GM23338 (cell line): ENCODE results near the gene RPL3. TPM values are rescaled to one million over a fixed set of nuclear protein-coding genes. Genes with fewer than 3 reads are reported as not detected.

Source experiments
- ATAC-seq: fragments of 200-7000 bp; cut with Tn5 transposase; 3 replicates; pipeline ENCODE4 v1.9.1; 2020
- DNase-seq: peaks from one replicate; pipeline ENCODE4 v3.0.0-alpha.2; 2015; ENCODE audit warnings: low spot score
- H2AFZ ChIP-seq: fragments of 200-600 bp; sonication (generic); 2 replicates; pipeline ENCODE4 v1.8.0; 2016; ENCODE audit warnings: antibody characterized with exemption, mild to moderate bottlenecking, moderate library complexity
- H3F3A ChIP-seq: fragments of 200-600 bp; sonication (generic); replicated peaks from 2 replicates; pipeline ENCODE4 v1.8.0; 2017; ENCODE audit warnings: antibody characterized with exemption, mixed run types, low read depth
- H3K27ac ChIP-seq: fragments of 200-600 bp; sonication (generic); 2 replicates; pipeline ENCODE4 v1.6.1; 2016; ENCODE audit warnings: low read depth
- H3K27me3 ChIP-seq: fragments of 200-600 bp; sonication (generic); 2 replicates; pipeline ENCODE4 v1.8.0; 2016; ENCODE audit warnings: mild to moderate bottlenecking, mixed run types, moderate library complexity; ENCODE audit not compliant: insufficient read depth
- H3K36me3 ChIP-seq: fragments of 200-600 bp; sonication (generic); 2 replicates; pipeline ENCODE4 v1.8.0; 2016; ENCODE audit warnings: mild to moderate bottlenecking; ENCODE audit not compliant: insufficient read depth
- H3K4me1 ChIP-seq: fragments of 200-600 bp; sonication (generic); 2 replicates; pipeline ENCODE4 v1.8.0; 2016; ENCODE audit warnings: mild to moderate bottlenecking, moderate library complexity; ENCODE audit not compliant: insufficient read depth
- H3K4me2 ChIP-seq: fragments of 200-600 bp; sonication (generic); 2 replicates; pipeline ENCODE4 v1.7.1; 2017; ENCODE audit warnings: mixed run types
- H3K4me3 ChIP-seq: fragments of 200-600 bp; sonication (generic); 2 replicates; pipeline ENCODE4 v1.6.1; 2016; ENCODE audit warnings: mixed run types
- H3K79me2 ChIP-seq: fragments of 200-600 bp; sonication (generic); replicated peaks from 2 replicates; pipeline ENCODE4 v1.8.0; 2017; ENCODE audit warnings: mild to moderate bottlenecking; ENCODE audit not compliant: insufficient read depth
- H3K9me2 ChIP-seq: fragments of 200-600 bp; sonication (generic); 2 replicates; pipeline ENCODE4 v1.8.0; 2017; ENCODE audit not compliant: insufficient read depth
- H4K20me1 ChIP-seq: fragments of 200-600 bp; sonication (generic); replicated peaks from 2 replicates; pipeline ENCODE4 v1.8.0; 2017; ENCODE audit warnings: mild to moderate bottlenecking; ENCODE audit not compliant: insufficient read depth
- H3K27ac Mint-ChIP-seq: 2 replicates; pipeline ENCODE4 v1.8.0; 2020; ENCODE audit warnings: inconsistent platforms, mild to moderate bottlenecking, moderate library complexity, mixed read lengths
- H3K27me3 Mint-ChIP-seq: 3 replicates; pipeline ENCODE4 v1.8.0; 2022; ENCODE audit warnings: low read depth, mild to moderate bottlenecking, moderate library complexity, mixed read lengths, inconsistent platforms; ENCODE audit not compliant: insufficient read depth, poor library complexity
- H3K36me3 Mint-ChIP-seq: 3 replicates; pipeline ENCODE4 v1.8.0; 2021; ENCODE audit warnings: low read depth, mild to moderate bottlenecking, inconsistent platforms, moderate library complexity, mixed read lengths
- H3K4me1 Mint-ChIP-seq: 3 replicates; pipeline ENCODE4 v1.8.0; 2020; ENCODE audit warnings: mild to moderate bottlenecking, inconsistent platforms, mixed read lengths
- H3K4me3 Mint-ChIP-seq: 3 replicates; pipeline ENCODE4 v1.8.0; 2021; ENCODE audit warnings: moderate library complexity, mild to moderate bottlenecking, inconsistent platforms, mixed read lengths
- H3K9me3 Mint-ChIP-seq: 3 replicates; pipeline ENCODE4 v1.8.0; 2020; ENCODE audit warnings: moderate library complexity, mild to moderate bottlenecking, inconsistent platforms, mixed read lengths
- CREB1 ChIP-seq: fragments of 250-450 bp; sonication (Bioruptor Pico); IDR thresholded peaks from 2 replicates; pipeline ENCODE4 v1.5.0; 2020; ENCODE audit warnings: low read depth, mild to moderate bottlenecking, moderate library complexity
- EZH2phosphoT487 ChIP-seq: fragments of 200-600 bp; sonication (generic); IDR thresholded peaks from one replicate; pipeline ENCODE4 v1.8.1; 2018; ENCODE audit warnings: antibody characterized with exemption; ENCODE audit not compliant: unreplicated experiment
- STAT1 ChIP-seq: IDR thresholded peaks from one replicate; pipeline ENCODE4 v1.6.1; 2016; ENCODE audit warnings: antibody characterized with exemption; ENCODE audit not compliant: unreplicated experiment
- ZNF114 ChIP-seq: fragments of 250-450 bp; sonication (Bioruptor Pico); IDR thresholded peaks from 2 replicates; pipeline ENCODE4 v1.5.0; 2020; ENCODE audit warnings: mild to moderate bottlenecking, moderate library complexity
- ZNF331 ChIP-seq: fragments of 250-450 bp; sonication (Bioruptor Pico); IDR thresholded peaks from 2 replicates; pipeline ENCODE4 v1.5.0; 2020; ENCODE audit warnings: low read depth, mild to moderate bottlenecking, moderate library complexity
- polyA plus RNA-seq: library from polyadenylated mRNA; unstranded; fragments of >200 nt; fragmentation: Nextera tagmentation; extraction: Ambion mirVana; gene quantifications from 2 replicates; pipeline ENCODE4 v1.2.1, GENCODE V29; 2016
- total RNA-seq: library from RNA; depleted of rRNA; stranded (reverse); fragments of >200 nt; shearing (Covaris generic); gene quantifications from 2 replicates; pipeline ENCODE4 v1.2.3, GENCODE V29; 2014
- TF ChIP-seq, protein P1 (sequence below), 2 experiments: fragments of 200-600 bp in 1 of 2; sonication (generic) in 1 of 2; conservative IDR thresholded peaks; 2 replicates each; pipeline versions ENCODE4 v1.5.1 to v1.6.1; 2016 to 2017; ENCODE audit warnings: antibody characterized with exemption in 2 of 2, low read depth in 2 of 2, mild to moderate bottlenecking in 2 of 2, moderate library complexity in 1 of 2
- TF ChIP-seq, protein P2 (sequence below): IDR thresholded peaks from one replicate; pipeline ENCODE4 v1.6.1; 2018; ENCODE audit warnings: antibody characterized with exemption; ENCODE audit not compliant: unreplicated experiment

The RPL3 gene
- total and polyA plus RNA-seq, 2 experiments from 2014 or later = 1,983 to 3,244 TPM

DNA sequence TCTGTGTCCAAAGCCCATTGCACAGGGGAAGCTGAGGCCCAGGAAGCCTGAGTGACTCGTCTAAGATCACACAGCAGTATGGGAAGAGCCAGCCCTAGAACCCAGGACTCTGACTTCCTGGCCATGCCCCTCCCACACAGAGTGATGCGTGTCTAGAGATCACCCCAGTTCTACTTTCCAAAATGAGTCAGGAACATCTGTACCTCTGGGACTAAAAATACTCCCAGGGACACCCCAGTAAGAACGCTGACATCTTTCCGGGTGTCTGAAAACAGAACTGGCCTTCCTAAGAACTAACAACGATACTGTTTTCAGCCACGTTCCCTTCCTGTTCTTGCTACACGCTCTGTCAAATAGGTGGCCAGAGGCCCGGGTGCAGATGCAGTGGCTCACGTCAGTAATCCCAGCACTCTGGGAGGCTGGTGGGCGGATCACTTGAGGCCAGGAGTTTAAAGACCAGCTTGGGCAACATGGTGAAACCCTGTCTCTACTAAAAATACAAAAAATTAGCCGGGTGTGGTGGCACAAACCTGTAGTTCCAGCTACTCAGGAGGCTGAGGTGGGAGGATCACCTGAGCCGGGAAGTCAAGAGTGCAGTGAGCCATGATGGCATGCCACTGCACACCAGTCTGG lies 52.9 kb downstream of the RPL3 start:
- H3K79me2 ChIP-seq = no peaks in the 10 kb centered on the region
- DNase-seq (no peak), ATAC-seq (no peak)
- TF ChIP-seq, protein P1, sequence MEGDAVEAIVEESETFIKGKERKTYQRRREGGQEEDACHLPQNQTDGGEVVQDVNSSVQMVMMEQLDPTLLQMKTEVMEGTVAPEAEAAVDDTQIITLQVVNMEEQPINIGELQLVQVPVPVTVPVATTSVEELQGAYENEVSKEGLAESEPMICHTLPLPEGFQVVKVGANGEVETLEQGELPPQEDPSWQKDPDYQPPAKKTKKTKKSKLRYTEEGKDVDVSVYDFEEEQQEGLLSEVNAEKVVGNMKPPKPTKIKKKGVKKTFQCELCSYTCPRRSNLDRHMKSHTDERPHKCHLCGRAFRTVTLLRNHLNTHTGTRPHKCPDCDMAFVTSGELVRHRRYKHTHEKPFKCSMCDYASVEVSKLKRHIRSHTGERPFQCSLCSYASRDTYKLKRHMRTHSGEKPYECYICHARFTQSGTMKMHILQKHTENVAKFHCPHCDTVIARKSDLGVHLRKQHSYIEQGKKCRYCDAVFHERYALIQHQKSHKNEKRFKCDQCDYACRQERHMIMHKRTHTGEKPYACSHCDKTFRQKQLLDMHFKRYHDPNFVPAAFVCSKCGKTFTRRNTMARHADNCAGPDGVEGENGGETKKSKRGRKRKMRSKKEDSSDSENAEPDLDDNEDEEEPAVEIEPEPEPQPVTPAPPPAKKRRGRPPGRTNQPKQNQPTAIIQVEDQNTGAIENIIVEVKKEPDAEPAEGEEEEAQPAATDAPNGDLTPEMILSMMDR (conservative IDR thresholded peaks at IDR 0.05; ENCODE audit: low read depth in 2 of 2) = no peak
- TF ChIP-seq CREB1 (CRISPR knock-in tag) = no peak
- TF ChIP-seq EZH2phosphoT487 = no peak
- no peaks in the 10 kb centered on the region for H3F3A ChIP-seq
- H3K9me3 Mint-ChIP-seq = peaks cover 4% of the 10 kb centered on the region; the same call in 2 of the 3 replicates
- H2AFZ ChIP-seq = no peak overlapping the region
- no peaks in the 10 kb centered on the region for H4K20me1 ChIP-seq
- H3K4me3 Mint-ChIP-seq = no peak overlapping the region
- H3K4me2 ChIP-seq = no peak overlapping the region
- H3K36me3 ChIP-seq = no peaks in the 10 kb centered on the region
- no peak overlapping the region for H3K27ac ChIP-seq
- peaks cover 7% of the 10 kb centered on the region for H3K27me3 Mint-ChIP-seq
- H3K27ac Mint-ChIP-seq = no peak overlapping the region
- H3K9me2 ChIP-seq = no peaks in the 10 kb centered on the region
- no peaks in the 10 kb centered on the region for H3K4me1 ChIP-seq
- no peak overlapping the region for H3K4me3 ChIP-seq
- H3K36me3 Mint-ChIP-seq = no peaks in the 10 kb centered on the region
- H3K27me3 ChIP-seq = no peaks in the 10 kb centered on the region
- H3K4me1 Mint-ChIP-seq = peaks cover 9% of the 10 kb centered on the region; the same call in 2 of the 3 replicates

DNA sequence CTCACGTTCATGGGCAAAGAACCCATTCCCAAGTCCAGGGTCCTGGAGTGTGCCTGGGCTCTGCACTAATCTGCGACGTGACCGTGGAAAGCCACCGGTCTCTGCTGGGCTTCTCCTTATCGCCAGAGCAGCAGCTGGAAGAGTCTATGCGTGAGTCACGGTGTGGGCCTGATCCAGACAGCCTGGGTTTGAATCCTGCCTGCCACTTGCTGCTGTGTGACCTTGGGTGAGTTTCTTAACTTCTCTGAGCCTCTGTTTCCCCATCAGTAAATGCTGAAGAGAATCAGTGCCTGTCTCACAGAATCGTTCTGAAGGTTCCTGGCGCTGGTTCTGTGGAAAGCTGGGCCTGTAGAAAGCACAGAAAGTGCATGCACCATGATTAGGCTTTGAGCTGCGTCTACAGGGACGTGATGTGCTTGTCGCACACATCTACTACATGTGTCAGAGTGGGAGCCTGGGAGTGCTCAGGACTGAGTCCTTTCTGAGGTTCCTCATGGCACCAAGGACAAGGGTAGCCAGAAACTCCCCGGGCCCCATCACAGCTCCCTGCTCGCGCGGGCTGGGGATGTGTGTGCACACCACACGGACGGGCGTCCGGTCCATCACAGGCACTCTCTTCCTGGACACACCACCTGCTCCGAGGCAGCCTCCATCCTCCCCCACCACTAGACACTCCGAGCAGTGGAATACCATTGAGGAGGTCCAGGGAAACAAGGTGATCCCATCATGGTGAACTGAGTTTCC lies 54.1 kb downstream of the RPL3 start:
- Histone ChIP-seq H4K20me1 (no peaks in the 10 kb centered on the region), H3K27me3 (no peaks in the 10 kb centered on the region), H3F3A (no peaks in the 10 kb centered on the region), H3K9me2 (no peaks in the 10 kb centered on the region), H3K79me2 (no peaks in the 10 kb centered on the region), H3K36me3 (no peaks in the 10 kb centered on the region), H3K4me2 (no peak overlapping the region), H3K4me1 (no peaks in the 10 kb centered on the region), H3K27ac (no peak overlapping the region), H3K4me3 (no peak overlapping the region), H2AFZ (no peak overlapping the region)
- TF ChIP-seq, protein P2, sequence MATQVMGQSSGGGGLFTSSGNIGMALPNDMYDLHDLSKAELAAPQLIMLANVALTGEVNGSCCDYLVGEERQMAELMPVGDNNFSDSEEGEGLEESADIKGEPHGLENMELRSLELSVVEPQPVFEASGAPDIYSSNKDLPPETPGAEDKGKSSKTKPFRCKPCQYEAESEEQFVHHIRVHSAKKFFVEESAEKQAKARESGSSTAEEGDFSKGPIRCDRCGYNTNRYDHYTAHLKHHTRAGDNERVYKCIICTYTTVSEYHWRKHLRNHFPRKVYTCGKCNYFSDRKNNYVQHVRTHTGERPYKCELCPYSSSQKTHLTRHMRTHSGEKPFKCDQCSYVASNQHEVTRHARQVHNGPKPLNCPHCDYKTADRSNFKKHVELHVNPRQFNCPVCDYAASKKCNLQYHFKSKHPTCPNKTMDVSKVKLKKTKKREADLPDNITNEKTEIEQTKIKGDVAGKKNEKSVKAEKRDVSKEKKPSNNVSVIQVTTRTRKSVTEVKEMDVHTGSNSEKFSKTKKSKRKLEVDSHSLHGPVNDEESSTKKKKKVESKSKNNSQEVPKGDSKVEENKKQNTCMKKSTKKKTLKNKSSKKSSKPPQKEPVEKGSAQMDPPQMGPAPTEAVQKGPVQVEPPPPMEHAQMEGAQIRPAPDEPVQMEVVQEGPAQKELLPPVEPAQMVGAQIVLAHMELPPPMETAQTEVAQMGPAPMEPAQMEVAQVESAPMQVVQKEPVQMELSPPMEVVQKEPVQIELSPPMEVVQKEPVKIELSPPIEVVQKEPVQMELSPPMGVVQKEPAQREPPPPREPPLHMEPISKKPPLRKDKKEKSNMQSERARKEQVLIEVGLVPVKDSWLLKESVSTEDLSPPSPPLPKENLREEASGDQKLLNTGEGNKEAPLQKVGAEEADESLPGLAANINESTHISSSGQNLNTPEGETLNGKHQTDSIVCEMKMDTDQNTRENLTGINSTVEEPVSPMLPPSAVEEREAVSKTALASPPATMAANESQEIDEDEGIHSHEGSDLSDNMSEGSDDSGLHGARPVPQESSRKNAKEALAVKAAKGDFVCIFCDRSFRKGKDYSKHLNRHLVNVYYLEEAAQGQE = no peak
- TF ChIP-seq ZNF331 (CRISPR knock-in tag) (no peak), ZNF114 (CRISPR knock-in tag) (no peak), EZH2phosphoT487 (no peak), STAT1 (no peak)
- TF ChIP-seq, protein P1 (conservative IDR thresholded peaks at IDR 0.05; ENCODE audit: low read depth in 2 of 2) = no peak
- ATAC-seq (no peak), DNase-seq (no peak)
- Mint-ChIP-seq H3K4me1 (peaks cover 9% of the 10 kb centered on the region; the same call in 2 of the 3 replicates), H3K9me3 (peaks cover 10% of the 10 kb centered on the region), H3K27ac (no peak overlapping the region), H3K27me3 (peaks cover 10% of the 10 kb centered on the region), H3K36me3 (peaks cover 4% of the 10 kb centered on the region; the same call in 1 of the 3 replicates), H3K4me3 (no peak overlapping the region)
